Middle frontal gyrus (tissue), 1 donor: ENCODE results near the gene GNGT2.

Experiments used
- DNase-seq: peaks from one replicate; pipeline ENCODE4 v3.0.0-alpha.2; 2015; ENCODE audit warnings: low spot score; ENCODE audit errors: extremely low spot score

Gene GNGT2

DNA sequence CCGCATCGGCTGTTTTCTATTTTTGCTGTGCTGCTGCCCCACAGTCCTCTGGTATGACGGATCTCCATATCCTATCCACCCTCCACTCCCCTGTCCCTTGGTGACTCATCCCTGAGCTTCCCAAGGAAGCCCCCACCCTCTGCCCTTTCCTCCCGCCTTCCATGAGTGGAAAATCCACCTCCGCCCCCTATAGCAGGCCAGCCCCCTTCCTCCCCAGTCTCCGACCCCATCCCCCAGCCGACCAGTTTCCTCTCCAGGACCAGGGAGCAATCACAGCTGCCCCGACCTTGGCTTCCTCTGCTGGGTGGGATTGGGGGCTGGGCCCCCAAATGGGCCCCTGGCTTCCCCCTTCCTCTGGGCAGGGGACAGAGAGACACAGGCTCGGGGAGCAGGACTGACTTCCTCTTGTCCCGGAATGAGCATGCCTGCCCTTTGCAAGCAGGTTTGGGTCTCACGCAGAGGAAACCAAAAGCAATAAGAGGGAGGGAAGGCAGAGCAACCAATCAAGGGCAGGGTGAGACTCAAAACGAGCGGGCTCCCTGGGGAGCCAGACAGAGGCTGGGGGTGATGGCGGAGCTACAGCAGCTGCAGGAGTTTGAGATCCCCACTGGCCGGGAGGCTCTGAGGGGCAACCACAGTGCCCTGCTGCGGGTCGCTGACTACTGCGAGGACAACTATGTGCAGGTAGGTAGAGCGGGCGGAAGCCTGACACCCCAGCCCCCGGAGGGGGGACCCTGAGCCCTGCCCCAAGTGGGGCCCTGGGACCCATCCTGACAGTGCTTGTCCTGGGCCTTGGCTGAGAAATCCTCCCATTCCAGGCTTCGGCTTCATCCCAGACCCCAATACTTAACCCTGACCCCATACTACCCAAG lies at the start of gene GNGT2, which contains the start of gene ABI3:
Gene GNGT2, minus strand, starts transcription at position 417 of the 872 bp plus-strand sequence. CDS start 3,152 bp downstream, outside the sequence.
Gene ABI3, plus strand, starts transcription at position 550 of the 872 bp plus-strand sequence. Its CDS starts 18 bp downstream, at position 568.
- no peak for DNase-seq

DNA sequence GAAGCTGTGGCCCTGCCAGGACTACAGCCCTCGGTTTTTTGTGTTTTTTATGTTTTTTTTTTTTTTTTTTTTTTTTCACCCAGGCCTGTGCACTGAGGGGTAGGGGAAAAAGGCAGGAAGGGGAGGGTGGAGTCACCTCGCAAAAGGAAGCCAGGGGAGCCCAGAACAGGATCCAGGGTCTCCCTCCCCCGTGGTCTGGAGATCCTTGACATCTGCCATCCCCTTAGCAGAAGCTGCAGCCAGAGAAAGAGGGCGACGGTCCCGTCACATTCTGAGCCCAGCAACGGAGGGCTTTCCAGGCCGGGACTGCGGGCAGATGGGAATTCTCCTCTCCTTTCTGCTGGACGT lies 49.3 kb upstream of the GNGT2 start:
- DNase-seq, result no peak

- DNase-seq, result no peak
Observed at GRCh38 chr17:49258394-49258793, 48.0 kb upstream of the GNGT2 start.

DNA sequence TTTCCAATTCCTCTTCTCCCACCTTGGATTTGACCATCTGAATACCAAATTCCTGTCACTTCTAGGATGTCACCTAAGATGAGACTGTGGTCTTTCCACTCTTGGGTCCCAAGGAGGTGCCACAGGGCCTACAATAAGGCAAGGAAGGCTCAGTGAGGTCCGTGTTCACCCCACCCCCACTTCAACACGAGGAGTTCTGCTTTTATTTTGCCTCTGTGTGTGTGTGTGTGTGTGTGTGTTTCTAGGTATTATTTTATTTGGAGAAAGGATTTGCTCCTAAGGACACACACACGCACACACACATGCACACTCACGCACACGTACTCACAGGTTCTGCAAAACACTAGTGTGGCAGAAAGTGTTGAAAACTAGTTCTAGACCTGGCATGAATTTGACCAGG lies 44.8 kb upstream of the GNGT2 start:
- DNase-seq, result no peak

GRCh38 chr17:49254066-49254465 lies 43.7 kb upstream of the GNGT2 start:
- DNase-seq, result no peak

- no peak for DNase-seq
Observed at GRCh38 chr17:49252148-49252695, 41.8 kb upstream of the GNGT2 start.

DNA sequence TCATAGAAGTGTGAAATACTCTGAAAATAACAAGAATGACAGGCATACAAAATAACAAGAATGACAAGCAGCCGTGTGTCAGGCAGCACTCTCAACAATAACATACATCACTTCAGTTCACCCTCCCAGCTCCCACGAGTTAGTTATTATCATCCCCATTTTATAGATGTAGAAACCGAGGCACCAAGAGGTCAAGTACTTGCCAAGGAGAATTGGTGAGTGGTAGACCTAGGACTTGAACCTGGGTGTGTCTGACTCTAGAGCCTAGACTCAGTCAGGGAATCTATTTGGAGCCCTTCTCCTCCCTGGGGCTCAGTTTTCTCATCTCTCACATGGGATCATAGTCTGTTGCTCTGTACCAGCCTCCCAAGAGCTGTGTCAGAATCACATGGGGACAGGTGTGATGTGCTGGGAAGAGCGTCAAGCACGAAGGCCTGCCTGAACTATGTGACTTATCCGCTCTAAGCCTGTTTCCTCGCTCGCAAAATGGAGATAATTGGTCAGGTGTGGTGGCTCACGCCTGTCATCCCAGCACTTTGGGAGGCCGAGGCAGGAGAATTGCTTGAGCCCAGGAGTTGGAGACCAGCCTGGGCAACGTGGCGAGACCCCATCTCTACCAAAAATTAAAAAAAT lies 39.6 kb upstream of the GNGT2 start:
- no peak for DNase-seq

DNA sequence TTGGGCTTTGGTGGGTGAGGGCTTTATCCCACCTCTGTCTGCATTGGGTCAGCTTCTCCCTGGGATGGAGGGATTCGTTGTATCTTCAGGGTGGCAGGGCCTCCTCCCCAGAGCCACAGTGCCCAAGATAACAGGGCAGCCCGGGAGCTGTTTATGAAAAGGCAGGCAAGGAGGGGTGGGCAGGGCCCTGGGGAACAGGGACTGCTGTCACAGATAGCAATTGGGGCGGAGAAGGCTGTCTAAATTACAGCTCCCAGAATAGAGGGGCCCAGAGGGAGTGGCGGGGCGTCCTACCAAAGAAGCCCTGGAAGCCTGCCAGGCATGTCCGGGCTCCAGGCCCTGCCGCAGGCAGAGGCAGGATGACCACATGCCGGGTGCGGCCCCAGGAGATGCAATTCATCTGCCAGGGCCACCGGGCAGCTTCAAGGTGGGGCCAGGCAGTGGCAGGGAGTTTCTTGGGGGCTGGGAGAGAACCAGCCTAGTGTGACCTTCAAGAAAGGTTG lies 39.0 kb upstream of the GNGT2 start:
- no peak for DNase-seq

DNA sequence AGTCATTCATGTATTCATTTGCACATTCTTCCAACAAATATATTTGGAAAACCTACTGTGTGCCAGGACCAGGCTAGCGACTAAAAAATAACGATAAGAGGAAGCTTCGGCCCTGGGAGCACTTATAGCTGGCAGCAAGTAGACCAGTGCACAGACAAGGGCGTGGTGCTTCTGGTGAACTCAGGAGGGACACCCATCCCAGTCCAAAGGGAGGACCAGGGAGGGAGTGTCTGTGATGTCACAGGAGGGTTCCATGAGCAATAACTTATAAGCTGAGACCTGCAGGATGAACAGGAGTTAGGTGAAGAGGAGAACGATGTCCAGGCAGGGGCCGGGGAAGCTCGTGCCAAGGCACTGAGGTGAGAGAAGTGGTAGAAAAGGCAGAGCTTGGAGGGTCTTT lies 37.6 kb upstream of the GNGT2 start:
- DNase-seq, result no peak

GRCh38 chr17:49244839-49245238 lies 34.5 kb upstream of the GNGT2 start:
- DNase-seq, result no peak

- no peak for DNase-seq
Observed at GRCh38 chr17:49242813-49243212, 32.4 kb upstream of the GNGT2 start.

DNA sequence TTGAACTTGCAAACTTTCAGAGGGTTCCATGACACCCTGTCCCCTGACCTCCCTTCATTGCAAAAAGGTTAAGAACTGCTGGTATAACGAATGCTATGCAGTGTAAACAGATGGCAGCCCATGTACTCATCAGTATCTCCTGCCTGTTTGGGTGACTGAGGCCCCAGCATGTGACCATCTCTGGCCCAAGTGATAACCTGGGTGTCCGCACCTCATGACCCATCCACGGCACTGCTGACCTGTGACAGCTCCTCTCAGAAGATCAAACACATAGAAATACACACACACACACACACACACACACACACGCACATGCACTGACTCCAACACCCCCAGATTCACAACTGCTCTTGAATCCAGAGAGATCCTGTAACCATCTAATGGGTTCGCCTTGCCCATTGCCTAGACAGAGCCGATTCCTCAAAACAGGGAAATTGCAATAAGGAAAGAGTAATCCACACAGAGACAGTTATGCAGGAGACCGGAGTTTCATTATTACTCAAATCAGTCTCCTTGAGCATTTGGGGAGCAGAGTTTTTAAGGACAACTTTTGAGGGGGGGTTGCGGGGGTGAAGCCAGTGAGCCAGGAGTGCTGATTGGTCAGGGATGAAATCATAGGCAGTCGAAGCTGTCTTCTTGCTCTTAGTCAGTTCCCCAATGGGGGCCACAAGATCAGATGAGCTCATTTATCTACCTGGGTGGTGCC lies 31.5 kb upstream of the GNGT2 start:
- no peak for DNase-seq

DNA sequence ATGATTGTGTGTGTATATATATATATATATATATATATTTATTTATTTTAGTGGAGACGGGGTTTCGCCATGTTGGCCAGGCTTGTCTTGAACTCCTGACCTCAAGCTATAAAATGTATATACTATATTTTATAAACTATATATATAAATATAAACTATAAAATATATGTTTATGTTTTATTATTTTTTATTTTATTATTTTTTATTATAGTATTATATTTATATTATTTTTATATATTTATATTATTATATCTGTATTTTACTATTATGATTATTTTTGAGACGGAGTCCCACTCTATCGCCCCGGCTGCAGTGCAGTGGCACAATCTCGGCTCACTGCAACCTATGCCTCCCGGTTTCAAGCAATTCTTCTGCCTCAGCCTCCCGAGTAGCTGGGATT lies 30.7 kb upstream of the GNGT2 start:
- no peak for DNase-seq

DNA sequence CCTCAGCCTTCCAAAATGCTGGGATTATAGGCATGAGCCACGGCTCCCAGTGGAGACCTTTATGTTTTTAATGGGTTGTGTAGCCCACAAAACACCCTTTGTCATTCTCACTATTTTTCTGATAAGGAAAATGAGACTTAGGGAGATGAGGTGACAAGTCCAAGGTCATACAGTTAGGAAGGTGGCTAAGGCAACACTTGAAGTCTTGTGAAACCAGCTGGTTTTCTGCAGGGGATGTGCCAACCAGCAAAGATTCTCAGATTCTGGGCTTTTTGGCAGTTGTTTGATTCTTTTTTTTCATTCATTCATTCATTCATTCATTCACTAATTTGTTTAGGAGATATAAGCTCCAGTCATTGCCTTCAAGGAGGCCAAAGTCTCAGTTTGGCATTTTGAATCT lies 30.2 kb upstream of the GNGT2 start:
- DNase-seq, result no peak

GRCh38 chr17:49239963-49240362 lies 29.6 kb upstream of the GNGT2 start:
- DNase-seq, result no peak

- DNase-seq, result no peak
Observed at GRCh38 chr17:49235896-49236295, 25.5 kb upstream of the GNGT2 start.

DNA sequence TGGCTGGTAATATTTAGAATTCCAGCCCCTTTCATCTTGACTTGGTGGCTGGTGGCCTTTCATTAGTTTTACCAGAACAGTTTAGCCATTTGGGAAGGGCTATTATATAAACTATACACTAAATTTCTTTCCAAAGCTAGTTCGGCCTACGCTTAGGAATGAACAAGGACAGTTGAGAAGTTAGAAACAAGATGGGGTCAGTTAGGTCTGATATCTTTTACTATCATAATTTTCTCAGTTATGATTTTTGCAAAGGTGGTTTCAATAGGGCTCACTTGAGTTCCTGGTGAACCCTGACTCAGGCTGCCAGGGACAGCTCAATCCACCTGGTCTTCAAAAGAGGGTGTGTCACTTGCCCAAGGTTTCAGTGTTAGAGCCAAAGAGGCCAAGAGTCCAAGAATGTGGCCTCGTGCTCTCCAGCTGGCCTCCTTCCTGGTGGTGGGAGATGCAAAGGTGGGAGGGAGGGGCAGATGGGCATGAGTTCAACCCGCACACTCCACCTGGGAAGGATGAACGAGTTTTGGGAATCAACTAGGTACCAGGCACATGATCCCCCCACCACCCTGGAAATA lies 24.2 kb upstream of the GNGT2 start:
- DNase-seq, result no peak

DNA sequence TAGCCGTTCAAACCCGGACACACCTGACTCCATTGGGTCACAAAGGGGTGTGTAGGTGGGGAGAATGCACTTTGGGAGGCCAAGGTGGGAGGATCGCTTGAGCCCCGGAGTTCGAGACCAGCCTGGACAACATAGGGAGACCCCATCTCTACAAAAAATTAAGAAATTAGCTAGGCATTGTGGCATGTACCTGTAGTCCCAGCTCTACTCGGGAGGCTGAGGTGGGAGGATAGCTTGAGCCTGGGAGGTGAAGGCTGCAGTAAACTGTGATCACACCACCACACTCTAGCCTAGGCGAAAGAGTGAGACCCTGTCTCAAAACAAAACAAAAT lies 21.2 kb upstream of the GNGT2 start:
- no peak for DNase-seq

GRCh38 chr17:49230636-49231562 lies 20.5 kb upstream of the GNGT2 start, which contains the start of gene PHOSPHO1:
Gene PHOSPHO1 (minus strand): TSS chr17:49230787. CDS start chr17:49226691, 4,096 bp downstream.
- peak; percentile 77 for DNase-seq
